Left forelimb (tissue), 1 donor: ENCODE measurements around the gene SPHK2.
"Not testable (repeated sequence)": the region's sequence is repeated elsewhere in the genome, so short reads cannot be mapped to it uniquely, and the experiment has no call there.

Experiments
- DNase-seq: peaks from one replicate; pipeline ENCODE4 v3.0.0-alpha.2; 2018; ENCODE audit warnings: low spot score

Gene SPHK2

DNA sequence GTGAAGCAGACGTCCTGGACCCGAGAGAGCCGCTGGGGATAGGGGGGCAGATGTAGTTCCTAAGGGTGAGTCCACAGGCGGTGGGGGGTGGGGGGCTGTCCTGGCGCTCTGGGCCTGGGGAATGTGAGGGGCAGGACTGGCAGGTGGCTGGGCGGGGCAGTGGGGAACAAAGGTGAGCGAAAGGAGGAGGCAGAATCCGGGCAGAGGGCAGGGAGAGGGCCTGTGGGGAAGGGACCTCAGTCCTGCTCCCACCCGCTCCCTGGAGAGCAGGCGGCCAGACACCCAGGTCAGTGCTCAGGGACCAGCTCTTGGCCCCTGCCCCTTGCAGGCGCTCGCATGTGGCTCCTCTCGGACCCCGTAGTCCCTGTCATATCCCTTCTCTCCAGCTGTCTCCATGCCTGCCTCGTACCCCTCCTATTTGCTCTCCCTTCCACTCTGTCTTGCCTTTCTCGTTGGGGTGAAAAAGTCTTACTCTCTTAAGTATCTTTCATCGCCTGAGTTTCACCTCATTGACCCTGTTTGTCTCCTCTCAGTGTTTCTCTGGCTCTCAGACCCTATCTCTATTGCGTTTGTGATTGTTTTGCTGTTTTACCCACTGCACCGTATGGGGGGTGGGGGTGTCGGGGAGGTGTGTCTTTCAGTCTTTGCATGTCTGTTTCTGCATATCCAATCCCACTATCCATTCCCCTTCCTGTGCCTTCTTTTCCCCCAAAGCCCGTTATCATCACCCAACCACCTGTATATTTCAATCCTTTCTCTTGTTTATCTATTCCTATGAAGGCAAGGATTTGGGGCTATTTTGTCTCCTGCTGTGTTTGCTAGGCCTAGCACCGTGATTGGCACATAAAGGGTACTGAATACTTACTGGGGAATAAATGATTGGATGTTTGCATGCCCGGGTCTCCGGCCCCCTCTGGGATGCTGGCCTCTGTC, 5.8 kb downstream of the SPHK2 start:
- DNase-seq = no peak

DNA sequence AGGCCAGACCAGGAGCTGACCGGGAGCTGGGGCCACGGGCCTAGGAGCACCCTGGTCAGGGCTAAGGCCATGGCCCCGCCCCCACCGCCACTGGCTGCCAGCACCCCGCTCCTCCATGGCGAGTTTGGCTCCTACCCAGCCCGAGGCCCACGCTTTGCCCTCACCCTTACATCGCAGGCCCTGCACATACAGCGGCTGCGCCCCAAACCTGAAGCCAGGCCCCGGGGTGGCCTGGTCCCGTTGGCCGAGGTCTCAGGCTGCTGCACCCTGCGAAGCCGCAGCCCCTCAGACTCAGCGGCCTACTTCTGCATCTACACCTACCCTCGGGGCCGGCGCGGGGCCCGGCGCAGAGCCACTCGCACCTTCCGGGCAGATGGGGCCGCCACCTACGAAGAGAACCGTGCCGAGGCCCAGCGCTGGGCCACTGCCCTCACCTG, 6.6 kb downstream of the SPHK2 start:
- DNase-seq = no peak

DNA sequence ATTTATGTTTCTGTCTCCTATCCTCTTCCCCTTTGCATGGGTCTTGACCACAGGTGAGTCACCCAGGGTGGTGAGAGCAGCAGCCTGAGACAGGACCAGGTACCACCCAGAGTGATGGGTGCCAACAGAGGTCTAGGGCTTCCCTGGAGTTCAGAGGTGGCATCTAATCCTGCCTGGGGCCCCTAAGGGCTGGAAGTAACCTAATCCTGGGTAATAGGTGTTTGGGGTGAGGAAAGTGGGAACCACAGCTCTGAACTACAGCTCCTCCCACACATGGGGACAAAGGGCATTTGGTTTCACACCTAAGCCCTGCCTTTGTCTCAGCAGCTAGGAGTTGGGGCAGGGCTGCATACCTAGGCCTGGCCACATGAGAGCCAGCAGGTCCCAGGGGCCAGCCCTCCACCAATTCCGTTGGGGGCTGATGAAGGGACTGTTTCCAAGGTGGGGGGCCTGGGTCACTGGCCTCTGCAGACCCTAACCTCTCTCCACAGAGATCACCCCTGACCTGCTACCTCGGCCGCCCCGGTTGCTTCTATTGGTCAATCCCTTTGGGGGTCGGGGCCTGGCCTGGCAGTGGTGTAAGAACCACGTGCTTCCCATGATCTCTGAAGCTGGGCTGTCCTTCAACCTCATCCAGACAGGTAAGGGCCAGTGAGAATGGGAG, 8.0 kb downstream of the SPHK2 start:
- DNase-seq = no peak

DNA sequence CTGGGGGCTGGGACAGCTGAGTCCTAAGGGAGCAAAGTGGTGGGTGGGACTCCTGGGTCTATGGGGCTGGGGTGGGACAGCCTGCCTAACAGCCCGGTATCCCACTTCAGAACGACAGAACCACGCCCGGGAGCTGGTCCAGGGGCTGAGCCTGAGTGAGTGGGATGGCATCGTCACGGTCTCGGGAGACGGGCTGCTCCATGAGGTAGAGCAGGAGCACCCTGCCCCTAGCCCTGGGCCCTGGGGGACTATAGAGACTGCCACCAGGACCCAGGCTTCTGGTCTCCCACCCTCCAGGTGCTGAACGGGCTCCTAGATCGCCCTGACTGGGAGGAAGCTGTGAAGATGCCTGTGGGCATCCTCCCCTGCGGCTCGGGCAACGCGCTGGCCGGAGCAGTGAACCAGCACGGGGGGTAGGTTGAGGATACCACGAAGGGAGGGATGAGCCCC, 8.6 kb downstream of the SPHK2 start:
- no peak for DNase-seq

DNA sequence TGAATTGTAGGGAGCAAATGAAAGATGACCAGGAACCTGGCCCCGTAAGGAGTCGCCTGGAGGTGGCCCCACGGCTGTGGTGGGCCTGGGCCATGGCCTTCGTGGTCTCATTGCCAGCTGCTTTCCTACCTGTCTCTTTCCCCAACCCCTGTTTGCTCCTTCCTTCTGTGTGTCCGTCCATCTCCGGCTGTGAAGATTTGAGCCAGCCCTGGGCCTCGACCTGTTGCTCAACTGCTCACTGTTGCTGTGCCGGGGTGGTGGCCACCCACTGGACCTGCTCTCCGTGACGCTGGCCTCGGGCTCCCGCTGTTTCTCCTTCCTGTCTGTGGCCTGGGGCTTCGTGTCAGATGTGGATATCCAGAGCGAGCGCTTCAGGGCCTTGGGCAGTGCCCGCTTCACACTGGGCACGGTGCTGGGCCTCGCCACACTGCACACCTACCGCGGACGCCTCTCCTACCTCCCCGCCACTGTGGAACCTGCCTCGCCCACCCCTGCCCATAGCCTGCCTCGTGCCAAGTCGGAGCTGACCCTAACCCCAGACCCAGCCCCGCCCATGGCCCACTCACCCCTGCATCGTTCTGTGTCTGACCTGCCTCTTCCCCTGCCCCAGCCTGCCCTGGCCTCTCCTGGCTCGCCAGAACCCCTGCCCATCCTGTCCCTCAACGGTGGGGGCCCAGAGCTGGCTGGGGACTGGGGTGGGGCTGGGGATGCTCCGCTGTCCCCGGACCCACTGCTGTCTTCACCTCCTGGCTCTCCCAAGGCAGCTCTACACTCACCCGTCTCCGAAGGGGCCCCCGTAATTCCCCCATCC, 9.4 kb downstream of the SPHK2 start:
- no peak for DNase-seq

DNA sequence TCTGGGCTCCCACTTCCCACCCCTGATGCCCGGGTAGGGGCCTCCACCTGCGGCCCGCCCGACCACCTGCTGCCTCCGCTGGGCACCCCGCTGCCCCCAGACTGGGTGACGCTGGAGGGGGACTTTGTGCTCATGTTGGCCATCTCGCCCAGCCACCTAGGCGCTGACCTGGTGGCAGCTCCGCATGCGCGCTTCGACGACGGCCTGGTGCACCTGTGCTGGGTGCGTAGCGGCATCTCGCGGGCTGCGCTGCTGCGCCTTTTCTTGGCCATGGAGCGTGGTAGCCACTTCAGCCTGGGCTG, 9.9 kb downstream of the SPHK2 start:
- DNase-seq = no peak

DNA sequence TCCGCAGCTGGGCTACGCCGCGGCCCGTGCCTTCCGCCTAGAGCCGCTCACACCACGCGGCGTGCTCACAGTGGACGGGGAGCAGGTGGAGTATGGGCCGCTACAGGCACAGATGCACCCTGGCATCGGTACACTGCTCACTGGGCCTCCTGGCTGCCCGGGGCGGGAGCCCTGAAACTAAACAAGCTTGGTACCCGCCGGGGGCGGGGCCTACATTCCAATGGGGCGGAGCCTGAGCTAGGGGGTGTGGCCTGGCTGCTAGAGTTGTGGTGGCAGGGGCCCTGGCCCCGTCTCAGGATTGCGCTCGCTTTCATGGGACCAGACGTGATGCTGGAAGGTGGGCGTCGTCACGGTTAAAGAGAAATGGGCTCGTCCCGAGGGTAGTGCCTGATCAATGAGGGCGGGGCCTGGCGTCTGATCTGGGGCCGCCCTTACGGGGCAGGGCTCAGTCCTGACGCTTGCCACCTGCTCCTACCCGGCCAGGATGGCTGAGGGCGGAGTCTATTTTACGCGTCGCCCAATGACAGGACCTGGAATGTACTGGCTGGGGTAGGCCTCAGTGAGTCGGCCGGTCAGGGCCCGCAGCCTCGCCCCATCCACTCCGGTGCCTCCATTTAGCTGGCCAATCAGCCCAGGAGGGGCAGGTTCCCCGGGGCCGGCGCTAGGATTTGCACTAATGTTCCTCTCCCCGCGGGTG, 10.4 kb downstream of the SPHK2 start:
- DNase-seq = no peak

DNA sequence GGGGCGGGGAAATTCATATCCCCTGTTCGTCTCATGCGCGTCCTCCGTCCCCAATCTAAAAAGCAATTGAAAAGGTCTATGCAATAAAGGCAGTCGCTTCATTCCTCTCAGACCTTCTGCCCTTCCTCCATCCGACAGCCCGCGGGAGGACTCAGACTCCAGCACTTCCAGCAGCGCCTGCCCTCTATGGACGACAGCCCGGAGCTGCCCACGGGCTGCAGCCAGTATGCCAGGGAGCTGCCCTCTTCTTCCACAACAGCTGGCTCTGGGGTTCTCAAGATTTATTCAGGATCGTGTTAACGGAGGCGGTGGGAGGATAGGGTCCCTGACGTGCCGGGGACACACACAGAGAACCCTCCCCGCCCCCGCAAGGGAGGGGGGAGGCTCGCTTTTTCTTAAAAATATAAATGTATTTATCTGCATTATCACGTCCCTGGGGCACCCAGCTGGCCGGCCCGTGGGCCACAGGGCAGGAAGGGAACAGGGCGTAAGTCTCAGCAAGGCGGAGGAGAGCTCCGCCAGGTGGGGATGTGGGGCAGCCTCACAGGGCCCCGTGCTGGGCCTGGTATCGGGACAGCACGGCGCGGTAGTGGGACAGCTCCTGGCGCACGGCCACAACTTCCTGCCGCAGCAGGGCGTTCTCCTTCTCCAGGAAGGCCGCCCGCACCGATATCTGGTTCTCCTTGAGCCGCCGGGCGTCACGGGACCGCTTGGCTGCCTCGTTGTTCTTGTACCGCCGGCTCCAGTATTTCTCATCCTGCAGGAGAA, 11.2 kb downstream of the SPHK2 start:
- no peak for DNase-seq

DNA sequence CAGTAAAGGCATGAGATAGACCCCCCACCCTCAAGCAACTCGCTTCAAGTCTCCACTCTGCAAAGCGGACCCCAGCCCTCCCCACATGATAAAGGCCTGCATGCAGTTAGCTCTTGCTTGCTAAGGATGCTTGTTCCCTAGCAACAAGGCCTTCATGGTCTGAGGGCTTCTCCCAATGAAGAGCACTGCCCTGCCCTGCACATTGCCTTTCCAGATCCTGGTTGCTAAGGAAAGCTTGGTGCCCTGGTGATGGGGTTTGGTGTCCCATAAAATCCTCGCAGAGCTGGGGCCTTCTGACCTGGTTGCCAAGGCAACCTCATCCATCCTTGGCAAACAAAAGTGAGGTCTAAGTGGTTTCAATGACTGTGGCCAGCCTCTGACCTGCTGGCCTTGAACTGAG, 11.9 kb downstream of the SPHK2 start:
- DNase-seq = no peak

DNA sequence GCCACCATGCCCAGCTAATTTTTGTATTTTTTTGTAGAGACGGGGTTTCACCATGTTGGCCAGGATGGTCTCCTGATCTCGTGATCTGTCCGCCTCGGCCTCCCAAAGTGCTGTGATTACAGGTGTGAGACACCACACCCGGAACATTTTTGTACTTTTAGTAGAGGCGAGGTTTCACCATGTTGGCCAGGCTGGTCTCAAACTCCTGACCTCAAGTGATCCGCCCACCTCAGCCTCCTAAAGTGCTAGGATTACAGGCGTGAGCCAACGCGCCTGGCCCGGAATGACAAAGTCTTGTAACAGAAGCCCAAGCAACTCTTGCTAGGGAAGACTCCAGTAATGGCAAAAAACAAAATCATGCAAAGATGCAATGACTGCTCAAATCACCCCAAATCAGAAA, 13.0 kb downstream of the SPHK2 start:
- DNase-seq = not testable (repeated sequence)

DNA sequence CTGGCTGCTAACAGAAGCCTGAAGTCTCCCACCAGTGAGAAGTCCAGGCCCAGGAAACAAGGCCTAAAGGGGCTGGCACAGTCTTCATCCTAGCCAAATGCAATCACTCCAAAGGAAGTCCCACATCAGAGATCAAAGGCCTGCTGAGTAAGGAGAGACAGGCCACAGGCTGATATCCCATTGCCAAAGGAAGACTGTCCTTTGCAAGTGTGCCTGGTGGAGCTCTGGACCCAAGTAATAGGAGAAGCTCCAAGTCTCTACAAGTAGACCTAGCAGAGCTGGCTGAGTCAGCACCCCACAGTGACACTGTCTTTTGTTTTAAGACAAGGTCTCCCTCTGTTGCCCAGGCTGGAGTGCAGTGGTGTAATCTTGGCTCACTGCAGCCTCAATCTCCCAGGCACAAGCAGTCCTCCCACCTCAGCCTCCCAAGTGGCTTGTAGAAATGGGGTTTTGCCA, 13.4 kb downstream of the SPHK2 start:
- no peak for DNase-seq

DNA sequence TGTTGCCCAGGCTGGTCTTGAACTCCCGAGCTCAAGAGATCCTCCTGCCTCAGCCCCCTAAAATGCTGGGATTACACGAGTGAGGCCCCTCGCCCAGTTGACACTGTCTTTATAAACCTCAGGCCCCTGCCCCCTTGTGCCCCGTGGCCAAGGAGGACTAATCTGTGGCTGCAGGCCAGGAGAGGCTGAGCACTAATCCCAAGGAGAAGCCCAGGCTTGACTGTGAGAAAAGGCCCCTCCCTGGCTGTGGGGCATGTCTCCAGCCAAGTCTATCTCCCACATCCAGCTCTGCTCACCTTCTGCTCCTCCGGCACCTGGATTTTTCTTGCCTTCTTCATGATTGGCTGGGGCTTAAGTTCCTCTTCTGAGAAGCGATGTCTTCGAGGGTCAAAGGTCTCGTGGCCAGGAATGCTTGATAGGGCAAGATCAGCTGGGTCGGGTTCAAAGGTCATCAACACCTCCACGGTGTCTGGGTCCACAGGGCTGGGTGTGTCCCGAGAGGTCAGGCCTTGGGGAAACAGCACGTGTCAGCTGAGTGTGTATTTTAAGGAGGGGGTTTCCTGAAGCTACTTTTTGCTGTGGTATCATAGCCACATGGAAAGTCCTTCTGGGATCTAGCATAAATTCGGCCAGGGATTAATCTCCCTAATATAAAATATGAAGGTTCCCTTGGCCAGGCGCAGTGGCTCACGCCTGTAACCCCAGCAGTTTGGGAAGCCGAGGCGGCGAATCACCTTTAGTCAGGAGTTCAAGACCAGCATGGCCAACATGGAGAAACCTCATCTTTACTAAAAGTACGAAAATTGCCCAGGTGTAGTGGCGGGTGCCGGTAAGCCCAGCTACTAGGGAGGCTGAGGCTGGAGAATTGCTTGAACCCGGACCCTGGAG, 14.1 kb downstream of the SPHK2 start:
- no peak for DNase-seq

DNA sequence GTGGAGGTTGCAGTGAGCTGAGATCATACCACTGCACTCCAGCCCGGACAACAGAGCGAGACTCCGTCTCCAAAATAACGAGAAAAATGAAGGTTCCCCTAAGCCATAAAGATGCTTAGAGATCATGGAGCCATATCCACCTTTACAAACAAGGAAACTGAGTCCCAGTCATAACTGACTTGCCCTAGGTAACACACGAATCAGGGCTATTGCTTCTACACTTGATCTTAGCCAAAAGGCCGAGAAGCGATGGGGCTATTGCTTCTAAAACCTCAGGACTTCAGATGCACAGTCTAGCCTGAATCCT, 14.7 kb downstream of the SPHK2 start:
- DNase-seq = no peak

DNA sequence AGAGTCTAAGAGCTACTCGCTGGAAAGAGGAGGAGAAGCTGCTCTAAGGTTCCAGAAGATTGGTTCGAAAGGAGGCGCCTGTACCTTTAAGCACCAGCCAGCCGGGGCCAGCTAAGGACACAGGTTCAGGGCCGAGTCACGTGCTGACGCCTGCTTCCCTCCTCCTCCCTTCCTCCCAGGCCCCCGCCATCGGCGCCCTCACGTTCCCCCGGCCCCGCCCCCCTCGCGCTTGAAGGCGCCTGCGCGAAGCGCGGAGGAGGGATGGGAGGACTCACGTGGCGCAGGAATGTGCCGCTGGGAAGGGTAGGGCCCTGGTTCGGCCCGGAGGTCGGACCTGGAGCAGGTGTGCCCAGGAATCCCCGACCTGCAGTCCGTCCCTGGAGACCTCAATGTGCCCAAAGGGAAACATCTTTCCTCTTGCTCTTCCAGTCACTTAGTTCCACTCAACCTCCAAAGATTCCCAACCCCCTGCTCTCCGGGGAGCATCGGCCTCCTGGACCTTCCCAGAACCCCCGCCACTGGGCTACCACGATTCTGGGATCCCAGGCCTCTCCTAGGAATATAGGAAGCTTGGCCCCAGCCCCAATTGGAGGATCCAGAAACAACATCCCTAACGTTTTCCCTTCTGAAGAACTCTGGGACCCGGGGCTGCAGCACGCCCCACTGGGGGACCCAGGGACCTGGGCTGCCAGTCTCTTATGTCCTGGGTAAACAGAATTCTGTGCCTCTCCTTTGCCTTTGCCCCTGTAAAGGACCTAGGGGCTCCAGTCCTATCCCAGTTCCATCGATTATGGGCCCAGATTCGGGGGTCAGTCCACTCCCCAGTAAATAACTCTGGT, 15.3 kb downstream of the SPHK2 start:
- peak; percentile 93 for DNase-seq

DNA sequence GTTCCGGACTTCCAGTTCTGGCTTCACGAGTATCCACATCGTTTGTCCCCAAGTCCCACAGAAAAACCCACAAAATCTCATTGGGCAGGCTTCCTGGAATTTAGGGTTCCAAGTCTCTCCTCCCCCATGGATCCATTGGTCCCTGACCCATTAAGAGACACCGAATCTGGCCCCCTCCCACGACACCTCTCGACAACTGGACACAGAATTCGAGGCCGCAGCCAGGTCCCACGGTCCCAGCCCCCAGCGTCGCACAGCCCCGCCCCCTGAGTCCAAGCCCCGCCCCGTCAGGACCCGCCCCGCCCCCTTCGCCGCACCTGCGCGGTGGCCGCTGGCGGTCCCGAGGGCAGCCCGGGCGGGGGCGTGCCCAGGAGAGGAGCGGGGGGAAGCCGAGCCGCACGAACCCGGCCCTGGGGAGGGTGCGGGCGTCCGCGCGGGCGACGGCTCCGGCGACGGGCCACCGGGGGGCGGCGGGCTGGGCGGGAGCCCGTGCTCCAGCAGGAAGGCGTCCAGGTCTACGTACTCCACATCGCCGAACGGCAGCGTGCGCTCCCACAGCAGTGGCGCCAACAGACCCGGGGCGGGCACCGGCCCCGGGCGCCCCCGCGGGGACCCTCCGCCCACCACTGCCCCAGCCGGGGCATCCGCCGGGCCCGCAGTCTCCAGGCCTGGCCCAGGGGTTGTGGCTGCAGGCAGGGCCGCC, 16.1 kb downstream of the SPHK2 start:
- DNase-seq = no peak

DNA sequence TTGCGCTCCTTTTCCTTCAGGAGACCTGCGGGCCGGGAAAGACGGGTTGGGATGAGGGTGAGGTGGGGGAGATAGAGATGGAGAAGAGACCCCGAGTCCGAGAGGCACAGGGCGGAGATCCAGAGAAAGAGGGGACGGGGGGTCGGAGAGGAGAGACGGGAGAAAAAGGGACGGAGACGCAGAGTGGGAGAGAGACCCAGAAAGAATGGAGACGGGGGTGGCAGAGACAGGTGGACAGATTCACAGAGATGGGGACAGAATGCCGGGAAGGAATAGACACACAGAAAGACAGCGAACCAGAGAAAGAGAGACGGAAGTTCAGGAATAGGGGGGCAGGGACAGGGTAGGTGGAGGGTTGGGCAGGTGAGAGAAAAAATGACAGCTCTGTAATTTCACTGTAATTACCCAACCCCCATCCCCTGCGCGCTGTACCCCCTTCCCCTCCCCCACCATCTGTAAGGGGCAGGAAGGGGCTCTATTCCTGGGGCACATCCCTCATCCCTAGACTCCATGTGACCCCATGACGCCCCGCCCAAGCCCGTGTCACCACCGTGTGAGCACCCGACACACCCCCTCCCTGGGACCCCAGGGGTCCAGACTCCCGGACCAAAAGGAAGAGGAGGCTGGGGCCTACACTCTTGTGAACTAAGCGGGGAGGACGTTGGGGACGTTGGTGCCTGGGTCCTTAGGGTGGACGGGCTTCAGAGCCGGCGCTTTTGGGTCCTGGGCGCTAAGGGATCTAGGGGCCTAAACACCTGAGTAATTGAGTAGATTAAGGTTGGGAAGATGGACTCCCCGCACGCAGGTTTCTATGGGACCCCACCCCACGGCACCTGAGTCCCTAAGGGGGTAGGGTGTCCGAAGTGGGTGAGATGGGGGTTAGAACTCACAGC, 16.9 kb downstream of the SPHK2 start:
- DNase-seq = no peak

DNA sequence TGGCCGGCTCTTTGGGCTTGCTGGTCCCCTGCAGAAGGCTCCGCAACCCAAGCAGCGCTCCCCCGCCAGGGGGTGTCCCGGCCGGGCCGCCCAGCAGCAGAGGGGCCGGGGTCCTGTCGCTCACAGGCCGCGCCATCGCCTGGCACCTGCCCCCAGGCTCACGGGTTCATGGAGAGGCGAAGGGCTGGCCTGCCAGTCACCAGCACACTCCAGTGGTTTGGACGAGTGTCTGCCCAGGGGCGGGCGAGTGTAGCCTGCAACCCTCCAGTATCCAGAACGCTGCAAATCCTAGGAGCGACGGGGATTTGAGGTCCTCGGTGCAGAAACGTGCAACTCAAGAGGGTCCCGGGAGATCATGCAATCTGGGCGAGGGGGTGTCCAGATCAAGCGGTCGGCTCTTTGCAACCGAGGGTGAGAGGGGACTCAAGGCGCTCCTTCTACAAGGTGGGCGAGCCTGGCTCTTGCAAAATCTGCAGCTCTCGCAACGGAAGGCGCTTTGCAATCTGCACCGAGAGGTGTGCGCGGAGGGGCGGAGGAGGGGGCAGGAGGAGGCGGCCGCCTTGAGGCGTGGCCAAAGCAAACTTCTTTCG, 17.6 kb downstream of the SPHK2 start, which contains the start of gene DBP:
Gene DBP, minus strand, starts transcription at position 521 of the 590 bp plus-strand sequence. Its CDS starts 385 bp downstream, at position 136.
- DNase-seq = no peak
